CD4-positive, alpha-beta T cell treated with Interleukin-10 for 1 hour (primary cell): Measurements from ENCODE around the gene CD200.

ENCODE experiments used
- DNase-seq: peaks from one replicate; pipeline ENCODE4 v3.0.0-alpha.2; 2020

CD200 gene, protein sequence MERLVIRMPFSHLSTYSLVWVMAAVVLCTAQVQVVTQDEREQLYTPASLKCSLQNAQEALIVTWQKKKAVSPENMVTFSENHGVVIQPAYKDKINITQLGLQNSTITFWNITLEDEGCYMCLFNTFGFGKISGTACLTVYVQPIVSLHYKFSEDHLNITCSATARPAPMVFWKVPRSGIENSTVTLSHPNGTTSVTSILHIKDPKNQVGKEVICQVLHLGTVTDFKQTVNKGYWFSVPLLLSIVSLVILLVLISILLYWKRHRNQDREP

DNA sequence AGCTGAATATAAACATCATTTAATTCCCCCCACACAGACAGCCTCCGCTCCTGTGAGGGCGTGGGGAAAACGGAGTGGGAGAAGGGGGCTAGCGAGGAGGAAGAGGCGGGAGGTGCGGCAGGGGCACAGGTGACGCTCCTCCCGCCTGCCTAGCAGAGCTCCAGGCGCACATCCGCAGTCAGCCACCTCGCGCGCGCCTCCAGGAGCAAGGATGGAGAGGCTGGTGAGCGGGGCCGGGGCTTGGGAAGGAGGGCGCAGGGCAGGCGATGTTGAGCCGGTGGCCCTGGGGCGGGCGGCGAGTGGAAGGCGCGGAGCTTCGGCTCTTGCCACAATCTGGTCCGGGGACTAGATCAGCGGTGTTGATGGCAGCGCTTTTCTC, at the start of gene CD200:
CD200 (plus strand) TSS at position 155 of the 379 bp plus-strand sequence; CDS start at position 212, 57 bp downstream.
- DNase-seq, result peak; percentile 37

DNA sequence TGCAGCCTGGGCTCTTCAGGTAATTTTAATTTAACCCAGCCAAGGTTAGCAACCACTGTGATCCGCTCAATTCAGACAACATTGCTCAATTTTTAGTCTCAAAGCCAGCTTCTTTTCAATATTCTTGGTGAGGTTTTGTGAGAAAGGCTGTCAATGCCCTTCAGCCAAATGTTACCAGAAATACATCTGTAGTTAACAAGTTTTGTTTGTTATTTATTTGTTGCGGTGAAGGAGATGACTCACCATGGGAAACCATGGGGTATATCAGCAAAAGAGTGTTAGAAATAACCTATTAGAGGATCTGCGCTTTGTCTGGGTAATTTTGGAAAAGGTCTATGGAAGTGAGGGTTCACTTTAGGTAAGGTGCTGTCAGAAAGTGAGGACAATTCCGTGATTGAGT, 43.9 kb upstream of the CD200 start:
- no peak for DNase-seq

DNA sequence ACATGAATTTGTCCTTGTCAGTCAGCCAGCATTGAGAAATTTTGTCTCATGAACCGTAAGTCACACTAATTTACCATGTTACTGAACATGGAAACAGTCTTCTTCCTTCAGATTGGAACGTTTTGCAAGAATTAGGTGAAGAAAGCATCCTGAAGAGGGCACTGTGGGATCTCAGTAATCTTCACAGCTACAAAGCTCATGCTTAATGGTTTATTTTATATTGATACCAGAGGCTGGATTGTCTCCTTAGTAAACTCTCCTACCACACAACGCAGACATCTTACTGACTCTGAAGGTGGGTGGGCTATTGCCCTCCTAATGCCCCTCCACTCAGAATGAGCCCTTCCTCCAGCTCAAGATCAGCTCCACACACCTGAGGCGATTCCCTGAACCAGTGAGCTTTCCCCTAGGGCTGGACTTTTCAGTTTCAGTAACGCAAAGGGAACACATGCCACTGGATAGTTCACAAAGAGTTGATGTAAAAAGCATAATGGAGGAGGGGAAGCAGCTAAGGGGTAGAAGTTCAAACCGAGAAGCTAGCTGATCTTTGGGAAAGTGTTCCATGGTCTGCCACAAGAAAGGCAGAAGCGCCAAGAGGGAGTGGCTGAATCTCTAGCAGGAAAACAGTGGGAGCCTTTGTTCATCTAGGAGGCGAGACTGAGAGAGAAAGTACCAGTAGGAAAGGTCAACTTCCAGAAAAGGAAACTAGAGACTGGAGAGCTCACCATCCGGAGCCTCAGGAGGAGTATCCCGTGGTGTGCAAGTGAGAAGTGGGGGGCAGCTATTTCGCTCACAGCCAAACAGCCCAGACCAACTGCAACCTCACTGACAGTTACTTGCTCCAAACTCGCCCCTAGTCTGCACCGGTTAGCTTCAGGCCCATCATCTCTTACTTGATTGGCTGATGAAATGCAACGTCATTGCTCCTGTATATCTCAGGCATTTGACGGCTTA, 39.3 kb upstream of the CD200 start, which contains the start of gene SLC9C1:
SLC9C1 (minus strand) TSS at position 849 of the 954 bp plus-strand sequence. CDS start 7,425 bp downstream, outside the sequence.
- DNase-seq, result peak; percentile 66

DNA sequence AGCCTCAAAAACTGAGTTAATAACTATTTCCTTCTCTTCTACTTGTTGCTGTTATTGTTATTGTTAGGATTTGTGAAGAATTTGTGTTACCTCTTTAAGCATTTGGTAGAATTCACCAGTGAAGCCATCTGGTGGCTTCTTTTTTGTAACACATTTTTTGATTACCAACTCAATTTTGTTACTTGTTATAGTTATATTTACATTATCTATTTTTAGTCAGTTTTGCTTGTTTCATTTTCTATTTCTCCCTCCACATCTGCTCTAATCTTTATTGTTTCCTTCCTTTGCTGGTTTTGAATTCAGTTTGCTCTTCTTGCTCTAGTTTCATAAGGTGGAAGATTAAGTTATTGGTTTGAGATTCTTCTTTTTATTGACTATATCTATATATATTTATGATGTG, 35.2 kb upstream of the CD200 start:
- DNase-seq, result no peak

DNA sequence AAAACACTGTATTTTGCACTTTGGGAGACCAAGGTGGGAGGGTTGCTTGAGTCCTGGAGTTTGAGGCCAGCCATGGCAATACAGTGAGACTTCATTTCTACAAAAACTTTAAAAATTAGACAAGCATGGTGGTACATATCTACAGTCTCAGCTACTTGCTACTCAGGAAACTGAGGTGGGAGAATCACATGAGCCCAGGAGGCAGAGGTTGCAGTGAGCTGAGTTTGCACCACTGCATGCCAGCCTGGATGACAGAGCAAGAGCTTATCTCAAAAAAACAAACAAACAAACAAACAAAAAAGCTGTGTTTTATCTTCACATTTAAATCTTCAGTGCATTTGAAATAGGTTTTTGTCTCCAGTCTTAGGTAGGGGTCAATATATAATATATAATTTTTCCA, 34.2 kb upstream of the CD200 start:
- no peak for DNase-seq

DNA sequence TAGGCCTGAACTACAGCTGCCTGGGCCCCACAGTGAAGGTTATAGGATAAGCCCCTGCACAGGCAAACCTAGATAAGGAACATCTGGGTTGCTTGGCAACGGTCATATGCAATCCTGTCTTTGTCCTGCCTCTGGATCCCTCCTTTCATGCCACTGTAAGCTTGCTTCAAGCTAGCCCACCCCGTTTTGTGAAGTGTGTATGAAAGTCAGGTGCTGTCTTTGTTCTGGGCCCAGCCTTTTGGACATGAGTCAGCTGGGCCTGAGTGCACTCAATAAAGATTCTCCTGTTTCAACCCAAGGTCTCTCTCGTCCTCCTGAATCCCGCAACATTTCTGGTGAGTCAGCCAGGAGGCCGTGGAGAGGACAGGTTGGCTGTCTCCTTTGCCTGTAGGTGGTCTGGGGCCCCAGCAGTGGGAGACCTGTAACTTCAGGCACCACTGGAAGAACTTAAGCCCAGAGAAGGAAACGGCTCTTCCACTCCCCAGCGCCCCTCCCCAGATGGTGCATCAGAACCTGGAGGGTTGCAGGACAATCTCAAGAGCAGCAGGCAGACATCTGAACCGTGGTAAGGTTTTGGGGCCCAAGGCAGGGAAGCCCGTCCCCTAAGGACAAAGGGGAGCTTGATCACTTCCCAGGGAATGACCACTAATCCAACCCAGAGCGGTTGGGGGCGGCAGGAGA, 30.7 kb upstream of the CD200 start:
- no peak for DNase-seq

DNA sequence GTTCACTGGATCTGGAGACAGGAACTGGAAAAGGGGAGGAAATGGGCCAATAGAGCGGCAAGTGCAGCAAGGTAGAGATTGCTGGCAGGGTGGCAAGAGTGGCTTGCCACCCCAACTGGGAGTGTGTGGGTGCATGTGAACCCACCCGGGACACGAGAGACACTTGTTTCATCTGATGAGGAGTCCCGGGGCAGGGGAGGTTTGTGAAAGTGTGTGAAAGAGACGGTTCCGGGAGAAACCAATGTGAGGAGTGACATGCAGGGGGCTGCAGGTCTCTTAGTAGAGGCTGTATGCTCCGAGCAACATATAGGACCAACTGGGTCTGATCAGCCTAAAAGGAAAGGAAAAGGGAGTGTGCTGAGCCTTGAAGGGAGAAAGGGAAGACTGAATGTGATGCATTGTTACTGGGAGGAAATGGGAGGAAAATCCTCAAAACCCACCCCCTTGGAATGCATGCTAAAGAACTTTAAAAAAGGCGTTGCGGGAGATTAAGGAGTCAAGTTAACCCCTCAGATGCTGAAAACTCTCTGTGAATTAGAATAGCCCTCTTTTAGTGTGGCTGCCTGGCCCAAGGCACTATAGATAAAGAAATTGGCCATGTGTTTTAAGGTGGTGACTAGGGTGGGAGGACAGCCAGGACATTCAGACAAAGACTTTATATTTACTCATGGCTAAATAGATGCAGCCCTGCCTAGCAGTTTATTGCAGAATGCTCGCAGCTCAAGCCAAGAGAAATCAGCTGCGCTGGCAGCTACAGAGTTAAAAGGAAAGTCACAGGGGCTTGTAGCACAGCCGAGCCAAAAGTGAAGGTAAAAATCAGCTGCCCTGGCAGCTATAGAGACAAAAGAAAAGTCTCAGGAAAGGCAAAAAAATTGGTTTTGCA, 29.8 kb upstream of the CD200 start:
- DNase-seq, result peak; percentile 11

DNA sequence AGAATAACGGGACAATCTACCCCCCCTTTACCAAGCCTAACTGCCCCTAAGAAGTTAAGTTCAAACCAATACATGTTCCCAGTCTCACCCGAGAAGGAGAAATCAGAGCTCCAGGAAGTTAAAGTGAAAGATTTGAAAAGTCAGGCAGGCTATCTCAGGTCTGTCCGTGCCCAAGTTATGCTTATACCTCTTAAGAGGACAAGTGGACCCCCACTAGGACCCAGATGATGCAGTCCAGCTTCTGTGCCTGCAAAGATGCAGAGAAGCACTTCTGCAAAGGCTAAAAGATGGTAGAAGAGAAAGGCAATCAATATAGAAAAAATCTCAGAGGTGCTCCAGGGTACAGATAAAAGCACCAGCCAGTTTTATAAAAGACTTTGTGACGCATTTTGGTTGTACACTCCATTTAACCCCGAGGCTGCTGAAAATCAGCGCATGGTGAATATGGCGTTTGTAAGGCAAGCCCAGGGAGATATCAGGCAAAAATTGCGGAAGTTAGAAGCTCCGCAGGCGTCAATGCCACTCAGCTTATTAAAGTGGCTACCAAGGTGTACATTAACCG, 29.1 kb upstream of the CD200 start:
- peak; percentile 12 for DNase-seq

DNA sequence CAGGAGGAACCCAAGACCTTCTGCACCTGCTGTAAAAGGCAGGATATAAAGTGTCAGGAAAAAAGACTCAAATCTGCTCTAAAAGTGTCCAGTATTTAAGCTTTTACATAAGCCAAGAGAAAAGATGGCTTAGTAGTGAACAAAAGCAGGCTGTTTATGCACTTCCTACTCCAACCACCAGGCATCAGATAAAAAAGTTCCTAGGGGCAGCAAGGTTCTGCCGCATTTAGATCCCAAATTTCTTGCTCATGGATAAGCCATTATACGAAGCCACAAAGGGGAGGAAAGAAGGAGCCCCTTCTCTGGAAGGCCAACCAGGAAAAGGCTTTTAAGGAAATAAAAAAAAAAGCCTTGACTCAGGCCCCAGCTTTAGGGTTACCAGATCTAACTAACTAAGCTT, 28.3 kb upstream of the CD200 start:
- no peak for DNase-seq

DNA sequence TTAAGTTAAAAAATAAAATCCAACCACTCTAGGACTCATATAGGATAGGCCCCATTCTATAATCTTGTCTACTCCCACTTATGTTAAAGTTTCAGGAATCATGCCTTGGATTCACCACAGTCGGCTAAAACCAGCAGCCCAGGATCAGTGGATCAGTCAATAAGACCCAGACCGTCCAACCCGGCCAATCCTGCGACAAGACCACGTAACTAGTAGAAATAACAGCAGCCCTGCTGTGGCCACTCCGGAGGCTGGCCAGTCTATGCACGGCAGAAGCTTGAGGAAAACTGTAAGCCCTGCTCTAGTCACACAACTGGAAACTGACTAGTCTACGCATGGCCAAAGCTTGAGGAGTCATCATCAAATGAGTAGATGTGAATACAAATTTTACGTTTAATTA, 26.1 kb upstream of the CD200 start:
- DNase-seq, result no peak

DNA sequence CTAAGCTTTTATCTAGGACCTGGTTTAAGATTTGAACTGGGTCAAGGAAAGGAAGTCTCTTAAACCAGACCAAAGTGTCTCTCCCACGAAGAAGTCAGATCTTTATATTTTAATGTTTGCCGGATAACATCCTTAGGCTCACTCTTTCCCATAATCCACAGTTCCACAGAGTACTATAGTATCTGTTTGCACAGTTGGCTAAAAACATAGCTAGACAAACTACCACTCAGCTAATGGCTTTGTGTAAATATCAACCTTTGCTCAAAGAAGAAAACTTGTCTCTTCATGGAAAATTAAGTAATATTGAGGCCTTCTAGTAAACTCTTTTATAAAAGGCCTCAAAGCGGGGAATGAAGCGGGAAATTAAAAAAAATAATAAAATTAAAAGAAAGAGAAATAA, 25.4 kb upstream of the CD200 start:
- no peak for DNase-seq

DNA sequence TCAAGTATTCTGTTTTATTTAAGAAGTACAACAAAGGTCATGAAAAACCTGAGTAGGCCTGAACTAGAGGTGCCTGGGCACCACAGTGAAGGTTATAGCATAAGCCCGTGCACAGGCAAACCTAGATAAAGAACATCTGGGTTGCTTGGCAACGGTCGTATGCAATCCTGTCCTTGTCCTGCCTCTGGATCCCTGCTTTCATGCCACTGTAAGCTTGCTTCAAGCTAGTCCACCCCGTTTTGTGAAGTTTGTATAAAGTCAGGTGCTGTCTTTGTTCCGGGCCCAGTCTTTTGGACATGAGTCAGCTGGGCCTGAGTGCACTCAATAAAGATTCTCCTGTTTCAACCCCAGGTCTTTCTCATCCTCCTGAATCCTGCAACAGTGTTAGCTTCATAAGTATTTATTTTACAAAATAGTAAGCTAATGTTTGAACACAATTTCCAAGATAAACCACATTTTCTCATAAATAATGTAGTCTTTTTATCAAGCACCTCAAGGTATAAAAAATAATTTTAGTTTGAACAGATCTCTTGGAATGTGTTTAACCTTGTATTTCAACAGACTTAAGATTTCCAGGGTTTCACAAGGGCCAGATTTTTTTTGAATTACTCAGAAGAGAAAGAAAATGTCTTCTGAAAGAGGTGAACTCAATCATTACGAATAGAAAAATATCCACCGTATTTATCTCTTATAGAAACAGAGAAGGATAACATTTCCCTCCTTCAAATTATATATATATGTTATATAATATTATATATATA, 24.6 kb upstream of the CD200 start:
- no peak for DNase-seq

DNA sequence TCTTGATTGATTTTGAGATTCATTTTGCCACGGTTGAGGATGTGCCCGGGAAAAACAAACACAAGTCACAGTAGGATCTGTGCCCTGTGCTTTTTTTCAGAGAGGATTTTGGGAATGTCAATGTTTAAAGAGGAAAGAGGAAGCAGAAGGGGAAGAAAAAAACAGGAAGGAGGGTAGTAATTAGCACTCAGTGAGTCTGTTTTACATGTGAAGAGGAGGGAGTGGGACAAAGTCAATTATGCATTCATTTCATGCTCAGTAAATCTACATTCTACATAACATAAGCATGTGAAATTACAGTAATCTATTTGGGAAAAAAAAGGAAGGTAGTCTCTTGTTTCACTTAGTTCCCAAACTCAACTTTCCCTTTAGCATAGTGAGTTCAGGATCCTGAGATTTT, 18.3 kb upstream of the CD200 start:
- no peak for DNase-seq

DNA sequence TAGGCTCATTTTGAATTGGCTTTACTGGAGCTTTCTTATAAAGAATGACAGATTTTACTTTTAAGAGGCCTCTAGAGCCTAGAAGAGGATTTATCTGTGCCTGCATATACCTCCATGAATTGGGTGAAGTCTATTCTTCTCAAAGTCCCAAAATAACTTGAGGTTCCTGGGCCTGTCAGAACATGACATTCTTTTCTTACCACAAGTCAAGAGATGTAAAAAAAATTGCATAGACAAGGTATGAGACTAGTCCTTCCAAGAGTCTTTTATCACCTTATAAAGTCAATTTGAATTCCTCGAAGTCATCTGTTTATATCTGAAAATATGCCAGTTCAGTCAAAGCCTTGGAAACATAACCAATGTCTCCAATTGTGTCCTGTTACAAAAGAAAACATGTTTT, 17.2 kb upstream of the CD200 start:
- no peak for DNase-seq

DNA sequence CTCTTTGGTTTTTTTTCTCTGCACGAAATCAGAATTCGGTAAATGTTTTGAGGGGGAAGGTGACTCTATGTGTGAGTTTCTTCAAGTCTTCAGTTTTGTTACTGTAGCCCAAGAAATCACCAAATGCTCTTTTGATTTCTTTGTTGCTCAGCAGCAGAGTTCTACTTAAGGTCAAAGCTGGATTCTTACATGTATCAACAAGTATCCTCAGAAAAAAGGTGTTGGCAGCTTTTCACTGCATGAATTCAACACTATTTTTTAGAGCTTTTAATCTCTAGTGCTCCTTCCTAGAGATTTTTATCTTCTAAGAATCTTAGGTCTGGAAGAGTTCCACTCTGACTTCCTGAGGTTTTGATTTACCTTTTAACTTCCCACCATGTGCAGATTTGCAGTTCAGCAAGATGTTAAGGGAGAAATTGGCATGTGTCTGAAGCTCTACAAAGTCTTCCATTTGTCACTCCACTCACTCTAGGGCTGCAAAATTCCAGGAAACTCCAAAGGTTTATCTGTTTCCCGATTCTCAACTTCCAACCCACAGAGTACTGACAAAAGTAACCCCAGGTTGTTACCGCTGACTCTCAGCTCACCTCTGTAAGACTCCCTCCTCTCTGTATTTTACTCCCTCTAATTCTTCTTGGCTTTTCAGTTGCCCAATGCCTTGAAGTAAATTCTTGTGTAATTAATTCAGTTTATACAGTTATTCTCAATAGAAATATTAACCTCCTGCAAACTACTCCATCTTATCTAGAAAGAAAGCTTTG, 13.3 kb upstream of the CD200 start:
- no peak for DNase-seq

DNA sequence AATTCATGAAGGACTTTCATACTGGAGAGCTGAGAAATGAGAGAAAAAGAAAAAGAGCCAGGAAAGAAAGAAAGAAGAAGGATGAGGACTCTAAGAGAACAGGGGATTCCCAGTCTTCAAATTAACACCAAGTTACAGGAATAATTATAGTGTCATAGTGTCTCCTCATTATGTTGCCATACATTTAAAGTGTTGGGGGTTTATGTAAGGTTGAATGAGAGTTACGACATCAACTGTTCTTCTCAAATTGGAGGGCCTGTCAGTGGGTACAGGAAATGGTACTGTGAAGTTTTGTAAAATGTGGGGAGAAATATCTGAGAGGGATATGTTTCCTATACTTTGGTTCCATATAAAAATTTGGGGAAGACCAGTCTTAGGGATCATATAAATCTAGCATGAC, 12.3 kb upstream of the CD200 start:
- DNase-seq, result no peak

DNA sequence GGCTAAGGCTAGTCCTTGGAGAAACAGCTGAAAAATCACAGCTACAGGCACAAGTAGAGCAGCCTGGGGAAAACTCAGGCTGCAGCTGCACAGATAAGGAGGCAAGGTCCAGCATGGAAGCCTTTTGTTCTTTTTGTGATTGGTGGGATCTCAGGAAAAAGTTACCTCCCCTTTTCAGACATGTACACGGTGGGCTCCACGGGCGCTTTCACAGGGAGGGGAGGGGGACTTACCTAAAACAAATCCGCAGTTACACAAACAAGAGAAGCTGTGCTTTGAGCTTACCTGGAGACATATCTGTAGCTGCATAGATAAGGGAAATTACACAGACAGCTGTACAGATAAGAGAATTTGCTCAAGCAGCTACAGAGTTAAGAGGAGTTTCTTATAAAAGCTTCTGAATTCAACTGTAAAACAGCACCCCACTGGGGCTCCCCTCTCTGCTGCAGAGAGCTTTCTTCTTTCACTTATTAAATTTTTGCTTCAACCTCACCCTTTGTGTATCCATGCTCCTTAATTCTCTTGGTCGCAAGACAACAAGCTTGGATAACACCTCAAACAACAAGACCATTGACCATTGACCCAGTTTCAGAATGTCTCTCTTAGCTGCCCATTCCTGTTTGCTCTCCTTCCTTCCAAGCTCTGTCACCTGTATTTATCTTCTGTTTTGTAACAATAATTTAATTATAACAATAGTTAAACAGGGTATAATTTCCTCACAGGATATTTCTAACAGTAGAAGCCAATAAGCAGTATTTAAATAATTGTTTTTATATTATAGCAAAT, 10.9 kb upstream of the CD200 start:
- DNase-seq, result no peak

DNA sequence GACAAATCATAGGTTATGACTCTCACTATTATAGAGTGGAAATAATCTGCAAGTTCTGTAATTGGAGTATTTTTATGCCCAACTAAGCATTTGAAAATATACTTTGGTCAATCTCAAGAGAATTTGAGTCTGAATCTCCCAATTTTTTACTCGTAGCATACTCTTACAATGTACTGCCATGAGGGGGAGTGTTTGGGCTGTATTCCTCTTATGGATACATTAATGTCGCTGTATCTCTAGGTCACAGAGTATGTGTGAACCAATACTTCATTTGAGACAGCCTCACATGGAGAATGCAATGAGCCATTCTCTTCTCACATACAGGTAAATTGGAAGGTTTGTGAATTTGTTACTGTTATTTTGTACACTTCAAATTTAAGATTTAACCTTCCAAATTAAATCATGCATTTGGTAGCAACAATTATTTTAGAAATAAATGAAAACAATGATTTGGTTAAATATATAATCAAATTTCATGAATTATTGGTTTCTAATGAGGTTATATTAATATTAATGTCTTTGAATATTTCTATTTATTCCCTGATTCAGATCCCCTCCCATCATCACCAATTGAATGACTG, 5.5 kb upstream of the CD200 start:
- peak; percentile 74 for DNase-seq

DNA sequence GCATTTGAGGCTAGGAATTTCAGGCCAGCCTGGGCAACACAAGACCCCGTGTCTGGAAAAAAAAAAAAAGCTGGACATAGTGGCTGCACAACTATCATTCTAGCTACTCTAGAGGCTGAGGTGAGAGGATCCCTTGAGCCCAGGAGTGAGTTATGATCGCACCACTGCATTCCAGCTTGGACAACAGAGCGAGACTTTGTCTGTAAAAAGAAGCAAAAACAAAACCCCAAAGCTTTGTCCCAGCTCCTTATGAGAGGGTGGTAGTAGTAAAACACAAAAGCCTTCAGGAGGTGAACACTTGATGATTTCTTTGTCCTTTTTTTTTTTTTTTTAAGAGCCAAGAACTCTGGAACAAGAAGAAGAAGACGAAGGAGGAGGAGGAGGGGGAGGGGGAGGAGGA, 1.1 kb upstream of the CD200 start:
- DNase-seq, result no peak
